Loucy (cell line): Measurements from ENCODE around the gene GAD2.

Experiments
- H2AFZ ChIP-seq: fragments of 200-600 bp; sonication (generic); 2 replicates; pipeline ENCODE4 v1.6.0; 2016; ENCODE audit warnings: antibody characterized with exemption, mild to moderate bottlenecking, low read length, moderate library complexity
- H3F3A ChIP-seq: fragments of 200-600 bp; 2 replicates; pipeline ENCODE4 v1.6.0; 2016; ENCODE audit warnings: antibody characterized with exemption, low read depth, mild to moderate bottlenecking
- H3K27me3 ChIP-seq: fragments of 200-600 bp; sonication (generic); 2 replicates; pipeline ENCODE4 v1.6.1; 2014; ENCODE audit warnings: low read length, mild to moderate bottlenecking; ENCODE audit not compliant: insufficient read depth, poor library complexity, severe bottlenecking
- H3K36me3 ChIP-seq: fragments of 200-600 bp; sonication (generic); 2 replicates; pipeline ENCODE4 v1.6.1; 2016; ENCODE audit warnings: low read length; ENCODE audit not compliant: insufficient read depth
- H3K4me1 ChIP-seq: fragments of 200-600 bp; sonication (generic); 2 replicates; pipeline ENCODE4 v1.5.1; 2014; ENCODE audit warnings: low read length, mild to moderate bottlenecking; ENCODE audit not compliant: insufficient read depth, poor library complexity, severe bottlenecking
- H3K4me2 ChIP-seq: fragments of 200-600 bp; sonication (generic); 2 replicates; pipeline ENCODE4 v1.6.0; 2014; ENCODE audit warnings: antibody characterized with exemption, low read length, low read depth, mild to moderate bottlenecking; ENCODE audit not compliant: poor library complexity, severe bottlenecking
- H3K4me3 ChIP-seq: fragments of 200-600 bp; sonication (generic); 2 replicates; pipeline ENCODE4 v1.5.1; 2014; ENCODE audit warnings: low read length, mild to moderate bottlenecking, mixed read lengths; ENCODE audit not compliant: poor library complexity, severe bottlenecking
- H3K79me2 ChIP-seq: fragments of 200-600 bp; sonication (generic); 2 replicates; pipeline ENCODE4 v1.6.1; 2014; ENCODE audit warnings: low read length; ENCODE audit not compliant: insufficient read depth
- H3K9ac ChIP-seq: fragments of 200-600 bp; sonication (generic); 2 replicates; pipeline ENCODE4 v1.6.0; 2014; ENCODE audit warnings: mild to moderate bottlenecking, low read depth, low read length, moderate library complexity; ENCODE audit not compliant: poor library complexity, severe bottlenecking
- H3K9me2 ChIP-seq: fragments of 200-600 bp; sonication (generic); replicated peaks from 2 replicates; pipeline ENCODE4 v1.6.1; 2016; ENCODE audit warnings: low read depth, low read length, mixed read lengths
- H3K9me3 ChIP-seq: fragments of 200-600 bp; sonication (generic); 2 replicates; pipeline ENCODE4 v1.6.1; 2014; ENCODE audit warnings: mild to moderate bottlenecking, antibody characterized with exemption, low read length, low read depth; ENCODE audit not compliant: insufficient read depth
- H4K20me1 ChIP-seq: fragments of 200-600 bp; sonication (generic); 2 replicates; pipeline ENCODE4 v1.6.0; 2014; ENCODE audit warnings: antibody characterized with exemption, low read length, mild to moderate bottlenecking; ENCODE audit not compliant: insufficient read depth, poor library complexity, severe bottlenecking
- EZH2phosphoT487 ChIP-seq: fragments of 200-600 bp; IDR thresholded peaks from 2 replicates; pipeline ENCODE4 v1.6.1; 2018; ENCODE audit warnings: antibody characterized with exemption, mild to moderate bottlenecking, moderate library complexity, borderline replicate concordance
- TF ChIP-seq, protein P1 (sequence below): fragments of 200-600 bp; sonication (generic); conservative IDR thresholded peaks from 2 replicates; pipeline ENCODE4 v1.5.1; 2014; ENCODE audit warnings: mild to moderate bottlenecking, antibody characterized with exemption, low read length

GAD2 gene

DNA sequence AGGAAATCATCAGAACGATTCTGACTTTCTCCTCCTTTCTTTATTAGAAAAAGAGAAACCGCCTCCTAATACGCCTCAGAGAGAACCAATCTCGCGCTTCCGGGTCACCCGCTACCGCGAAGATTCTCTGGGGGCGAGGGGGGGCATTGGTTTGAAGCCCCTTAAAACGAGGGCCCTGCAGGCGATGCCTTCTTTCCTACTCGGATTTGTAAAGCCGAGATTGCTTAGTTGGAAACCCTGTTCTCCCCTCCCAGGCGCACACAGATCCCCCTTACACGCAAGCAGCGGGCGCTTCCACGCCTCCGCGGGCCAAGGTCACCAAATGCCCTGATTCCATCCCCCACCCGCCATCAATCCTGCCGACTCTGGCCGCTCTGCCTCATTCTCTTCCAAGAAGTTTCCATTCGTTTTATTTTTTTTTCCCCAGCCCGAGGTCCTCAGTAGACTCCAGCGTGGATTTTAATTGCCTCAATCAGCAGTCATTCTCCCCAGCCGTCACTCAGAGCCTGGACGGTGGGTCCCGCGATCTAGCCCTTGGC lies 1.1 kb upstream of the GAD2 start:
- Histone ChIP-seq H4K20me1 (no peaks in the 10 kb centered on the region), H3K79me2 (no peaks in the 10 kb centered on the region), H3K9me3 (no peaks in the 10 kb centered on the region), H2AFZ (peak overlapping the region; percentile 88), H3F3A (no peaks in the 10 kb centered on the region), H3K4me3 (peak overlapping the region; percentile 75), H3K36me3 (no peaks in the 10 kb centered on the region), H3K27me3 (no peaks in the 10 kb centered on the region), H3K4me2 (peak overlapping the region; percentile 88), H3K4me1 (peaks cover 18% of the 10 kb centered on the region), H3K9me2 (no peaks in the 10 kb centered on the region), H3K9ac (peak overlapping the region; percentile 41)
- TF ChIP-seq EZH2phosphoT487 = no peak
- TF ChIP-seq, protein P1, sequence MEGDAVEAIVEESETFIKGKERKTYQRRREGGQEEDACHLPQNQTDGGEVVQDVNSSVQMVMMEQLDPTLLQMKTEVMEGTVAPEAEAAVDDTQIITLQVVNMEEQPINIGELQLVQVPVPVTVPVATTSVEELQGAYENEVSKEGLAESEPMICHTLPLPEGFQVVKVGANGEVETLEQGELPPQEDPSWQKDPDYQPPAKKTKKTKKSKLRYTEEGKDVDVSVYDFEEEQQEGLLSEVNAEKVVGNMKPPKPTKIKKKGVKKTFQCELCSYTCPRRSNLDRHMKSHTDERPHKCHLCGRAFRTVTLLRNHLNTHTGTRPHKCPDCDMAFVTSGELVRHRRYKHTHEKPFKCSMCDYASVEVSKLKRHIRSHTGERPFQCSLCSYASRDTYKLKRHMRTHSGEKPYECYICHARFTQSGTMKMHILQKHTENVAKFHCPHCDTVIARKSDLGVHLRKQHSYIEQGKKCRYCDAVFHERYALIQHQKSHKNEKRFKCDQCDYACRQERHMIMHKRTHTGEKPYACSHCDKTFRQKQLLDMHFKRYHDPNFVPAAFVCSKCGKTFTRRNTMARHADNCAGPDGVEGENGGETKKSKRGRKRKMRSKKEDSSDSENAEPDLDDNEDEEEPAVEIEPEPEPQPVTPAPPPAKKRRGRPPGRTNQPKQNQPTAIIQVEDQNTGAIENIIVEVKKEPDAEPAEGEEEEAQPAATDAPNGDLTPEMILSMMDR = no peak

DNA sequence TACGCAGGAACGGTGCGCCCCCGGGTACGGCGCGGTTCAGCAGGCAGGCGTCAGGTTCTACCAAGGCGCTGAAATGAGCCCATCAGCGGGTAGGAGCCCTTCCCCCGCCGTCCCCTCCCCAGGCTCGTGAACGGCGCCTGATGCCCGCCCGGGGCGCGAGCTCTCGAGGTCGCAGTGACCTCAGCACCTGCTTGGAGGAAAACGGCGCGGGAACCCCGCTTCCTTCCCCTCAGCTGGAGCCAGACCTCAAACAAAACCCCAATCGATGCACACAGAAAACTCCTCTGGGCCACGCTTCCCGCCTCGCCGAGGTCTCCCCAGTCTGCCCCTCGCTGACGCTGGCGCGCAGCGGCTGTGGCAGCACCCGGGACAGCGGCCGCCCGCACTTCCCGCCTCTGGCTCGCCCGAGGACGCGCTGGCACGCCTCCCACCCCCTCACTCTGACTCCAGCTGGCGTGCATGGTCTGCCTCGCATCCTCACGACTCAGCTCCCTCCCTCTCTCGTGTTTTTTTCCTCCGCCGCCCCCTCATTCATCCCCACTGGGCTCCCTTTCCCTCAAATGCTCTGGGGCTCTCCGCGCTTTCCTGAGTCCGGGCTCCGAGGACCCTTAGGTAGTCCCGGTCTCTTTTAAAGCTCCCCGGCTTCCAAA lies 514 bp upstream of the GAD2 start:
- peak overlapping the region; percentile 41 for H3K9ac ChIP-seq
- H3K36me3 ChIP-seq = no peaks in the 10 kb centered on the region
- no peaks in the 10 kb centered on the region for H3K79me2 ChIP-seq
- H3K4me3 ChIP-seq = peak overlapping the region; percentile 75
- peak overlapping the region; percentile 88 for H3K4me2 ChIP-seq
- TF ChIP-seq, protein P1 = no peak
- TF ChIP-seq EZH2phosphoT487 = no peak
- H3K27me3 ChIP-seq = no peaks in the 10 kb centered on the region
- H3K9me3 ChIP-seq = no peaks in the 10 kb centered on the region
- H3K4me1 ChIP-seq = peaks cover 18% of the 10 kb centered on the region
- no peaks in the 10 kb centered on the region for H3K9me2 ChIP-seq
- peak overlapping the region; percentile 88 for H2AFZ ChIP-seq
- H3F3A ChIP-seq = no peaks in the 10 kb centered on the region
- H4K20me1 ChIP-seq = no peaks in the 10 kb centered on the region

DNA sequence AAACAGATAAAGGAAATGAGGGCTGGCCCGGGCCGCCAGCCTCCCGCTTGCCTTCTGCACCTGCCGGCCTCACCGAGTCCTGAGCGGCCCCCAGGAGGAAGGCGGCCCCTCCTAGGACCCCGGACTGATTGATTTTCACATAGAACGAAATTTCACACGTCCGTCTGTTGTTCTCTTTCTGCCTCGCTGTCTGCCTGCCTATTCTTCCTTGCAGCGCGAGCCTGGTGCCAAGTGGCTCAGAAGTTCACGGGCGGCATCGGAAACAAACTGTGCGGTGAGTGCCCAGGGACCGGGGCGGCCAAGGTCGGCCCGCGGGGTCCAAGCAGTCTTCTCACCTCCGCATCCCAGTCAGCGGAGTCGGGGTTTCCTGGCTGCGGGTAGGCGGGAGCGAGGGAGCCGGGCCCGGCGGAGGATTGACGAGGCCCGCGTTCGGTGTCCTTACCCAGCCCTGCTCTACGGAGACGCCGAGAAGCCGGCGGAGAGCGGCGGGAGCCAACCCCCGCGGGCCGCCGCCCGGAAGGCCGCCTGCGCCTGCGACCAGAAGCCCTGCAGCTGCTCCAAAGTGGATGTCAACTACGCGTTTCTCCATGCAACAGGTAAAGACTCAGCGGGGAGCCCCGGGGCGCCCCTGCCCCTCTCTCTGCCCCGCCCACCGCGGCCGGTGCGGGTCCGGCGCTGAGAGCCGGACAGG lies 967 bp downstream of the GAD2 start:
- Histone ChIP-seq H3F3A (no peaks in the 10 kb centered on the region), H3K9ac (no peak overlapping the region), H3K4me2 (no peak overlapping the region), H3K9me3 (no peaks in the 10 kb centered on the region), H3K4me3 (no peak overlapping the region), H3K27me3 (no peaks in the 10 kb centered on the region), H2AFZ (no peak overlapping the region), H3K36me3 (no peaks in the 10 kb centered on the region), H3K4me1 (peaks cover 18% of the 10 kb centered on the region), H3K9me2 (no peaks in the 10 kb centered on the region), H3K79me2 (no peaks in the 10 kb centered on the region), H4K20me1 (no peaks in the 10 kb centered on the region)
- TF ChIP-seq EZH2phosphoT487 = no peak
- TF ChIP-seq, protein P1 = no peak
